ENCODE data around the gene EHMT2. TPM values are rescaled to one million over a fixed set of nuclear protein-coding genes. Genes with fewer than 3 reads are reported as not detected.

The EHMT2 gene
- total and polyA plus RNA-seq, 2 donors (not counting 3 experiments of a cell fraction or from before 2014, with no cell fraction given): 53.3 to 54.3 TPM

DNA sequence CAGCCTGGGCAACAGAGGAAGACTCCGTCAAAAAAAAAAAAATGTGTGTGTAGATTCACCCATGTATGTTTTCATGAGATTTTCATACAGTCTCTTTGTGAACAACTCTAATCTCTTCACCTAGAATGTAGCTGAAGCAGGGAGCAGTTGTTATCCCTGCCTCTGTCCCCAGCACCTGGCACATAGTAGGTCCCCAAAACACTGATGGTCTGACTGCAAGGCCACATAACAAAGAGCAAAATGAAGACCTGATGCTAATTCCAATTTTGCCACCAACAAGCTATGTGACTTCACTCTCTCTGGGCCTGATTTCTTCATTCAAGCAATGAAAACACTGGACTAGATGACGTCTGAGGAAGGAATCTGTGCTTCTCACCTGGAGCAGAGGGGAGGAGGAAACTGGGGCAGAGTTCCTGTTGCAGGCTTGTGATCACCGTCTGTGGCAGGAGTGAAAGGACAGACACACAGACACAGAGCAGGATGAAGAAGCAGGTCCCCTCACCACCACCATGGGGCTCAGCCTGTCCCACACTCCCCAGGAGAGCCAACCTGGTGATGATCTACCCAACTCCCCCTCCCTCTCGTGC is 23.3 kb downstream of the EHMT2 start:
- no peak for TF ChIP-seq MYC (IDR thresholded peaks at IDR 0.05; ENCODE audit: low read depth, low read length)
- TF ChIP-seq FOS (IDR thresholded peaks at IDR 0.05; ENCODE audit: borderline replicate concordance, insufficient read depth, low read length): no peak
- TF ChIP-seq EZH2 (IDR thresholded peaks at IDR 0.05; ENCODE audit: borderline replicate concordance, low read depth, low read length, severe bottlenecking): no peak
- no peak for TF ChIP-seq GATA2 (IDR thresholded peaks at IDR 0.05; ENCODE audit: insufficient read depth, insufficient read length, low read depth, low read length)
- TF ChIP-seq POLR2A (IDR thresholded peaks at IDR 0.05; ENCODE audit: low read depth, low read length): no peak
- TF ChIP-seq, protein P1, sequence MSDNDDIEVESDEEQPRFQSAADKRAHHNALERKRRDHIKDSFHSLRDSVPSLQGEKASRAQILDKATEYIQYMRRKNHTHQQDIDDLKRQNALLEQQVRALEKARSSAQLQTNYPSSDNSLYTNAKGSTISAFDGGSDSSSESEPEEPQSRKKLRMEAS (IDR thresholded peaks at IDR 0.05; ENCODE audit: insufficient read depth, insufficient read length): no peak
- TF ChIP-seq JUN (IDR thresholded peaks at IDR 0.05; ENCODE audit: borderline replicate concordance, insufficient read depth, insufficient read length, low read depth): no peak
- TF ChIP-seq POLR2AphosphoS5 (IDR thresholded peaks at IDR 0.05; ENCODE audit: insufficient read depth, low read depth, low read length): no peak
- TF ChIP-seq, protein P2, sequence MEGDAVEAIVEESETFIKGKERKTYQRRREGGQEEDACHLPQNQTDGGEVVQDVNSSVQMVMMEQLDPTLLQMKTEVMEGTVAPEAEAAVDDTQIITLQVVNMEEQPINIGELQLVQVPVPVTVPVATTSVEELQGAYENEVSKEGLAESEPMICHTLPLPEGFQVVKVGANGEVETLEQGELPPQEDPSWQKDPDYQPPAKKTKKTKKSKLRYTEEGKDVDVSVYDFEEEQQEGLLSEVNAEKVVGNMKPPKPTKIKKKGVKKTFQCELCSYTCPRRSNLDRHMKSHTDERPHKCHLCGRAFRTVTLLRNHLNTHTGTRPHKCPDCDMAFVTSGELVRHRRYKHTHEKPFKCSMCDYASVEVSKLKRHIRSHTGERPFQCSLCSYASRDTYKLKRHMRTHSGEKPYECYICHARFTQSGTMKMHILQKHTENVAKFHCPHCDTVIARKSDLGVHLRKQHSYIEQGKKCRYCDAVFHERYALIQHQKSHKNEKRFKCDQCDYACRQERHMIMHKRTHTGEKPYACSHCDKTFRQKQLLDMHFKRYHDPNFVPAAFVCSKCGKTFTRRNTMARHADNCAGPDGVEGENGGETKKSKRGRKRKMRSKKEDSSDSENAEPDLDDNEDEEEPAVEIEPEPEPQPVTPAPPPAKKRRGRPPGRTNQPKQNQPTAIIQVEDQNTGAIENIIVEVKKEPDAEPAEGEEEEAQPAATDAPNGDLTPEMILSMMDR (IDR thresholded peaks at IDR 0.05; ENCODE audit: extremely low read depth in 1 of 2, insufficient read depth in 1 of 2, low read depth in 1 of 2, low read length in 2 of 2): no peak
- POLR2A ChIA-PET: no interaction called here
- CTCF ChIA-PET: interaction anchor here (1.2 to 1.5 kb wide), 2 partner anchors 10 to 16 kb away, joined by 3 to 7 read pairs; no protein-coding TSS in a partner anchor

More for the DNA sequence above, 23.3 kb downstream of the EHMT2 start:
- H3K9me3 ChIP-seq (replicated peaks; ENCODE audit: control insufficient read depth, insufficient read depth, low read length): no peaks in the 10 kb centered on the region
- H3K4me3 ChIP-seq (replicated peaks in 1 of 3; ENCODE audit: insufficient read depth in 1 of 3, low read depth in 1 of 3, low read length in 3 of 3): no peak overlapping the region
- intact Hi-C loops (cut with micrococcal nuclease) (no loop called here), dilution Hi-C loops (cut with MboI; ENCODE audit: extremely low pct_ligation_motif_present, low sequenced_read_pairs) (no loop called here)
- no peaks in the 10 kb centered on the region for H3K27me3 ChIP-seq (ENCODE audit: control insufficient read depth in 2 of 2, insufficient read depth in 2 of 2, low read length in 2 of 2)
- H4K20me1 ChIP-seq (replicated peaks; ENCODE audit: control insufficient read depth, extremely low read depth, insufficient read depth, low read length): no peaks in the 10 kb centered on the region
- H3K9ac ChIP-seq (replicated peaks; ENCODE audit: extremely low read depth, insufficient read depth, low read length): no peak overlapping the region
- FAIRE-seq (no peak), DNase-seq (ENCODE audit: low read depth, low spot score) (no peak)
- no peak overlapping the region for H3K27ac ChIP-seq (ENCODE audit: insufficient read depth, low read depth, low read length)
- no peaks in the 10 kb centered on the region for H3K36me3 ChIP-seq (ENCODE audit: control insufficient read depth in 2 of 2, extremely low read depth in 1 of 2, insufficient read depth in 2 of 2, low read length in 2 of 2)
- BruUV-seq (replicated peaks): no TSS peak
- peaks cover 6% of the 10 kb centered on the region for H3K4me1 ChIP-seq (ENCODE audit: control insufficient read depth, extremely low read depth, insufficient read depth, low read length)
- no peak overlapping the region for H3K4me2 ChIP-seq (ENCODE audit: insufficient read depth, low read length)
- no peaks in the 10 kb centered on the region for H3K9me1 ChIP-seq (replicated peaks; ENCODE audit: control insufficient read depth, extremely low read depth, insufficient read depth, low read length)
- no peaks in the 10 kb centered on the region for H3K79me2 ChIP-seq (ENCODE audit: control insufficient read depth, insufficient read depth, low read length)
- no peak overlapping the region for H2AFZ ChIP-seq (ENCODE audit: low read depth, low read length)
